MM.1S (cell line): ENCODE measurements around the gene TMSB10.
A peak's percentile ranks its signal among the peaks of the same experiment; 100 is the strongest.
"Not testable (repeated sequence)": the region's sequence is repeated elsewhere in the genome, so short reads cannot be mapped to it uniquely, and the experiment has no call there.

Experiments used
- DNase-seq: peaks from one replicate; pipeline ENCODE4 v3.0.0-alpha.2; 2015
- H2AFZ ChIP-seq: fragments of 300-600 bp; sonication (generic); 2 replicates; pipeline ENCODE4 v1.6.0; 2016; ENCODE audit warnings: antibody characterized with exemption, low read length
- H3F3A ChIP-seq: fragments of 300-600 bp; sonication (generic); 2 replicates; pipeline ENCODE4 v1.6.1; 2016; ENCODE audit warnings: mild to moderate bottlenecking, antibody characterized with exemption, low read length, moderate library complexity, mixed read lengths; ENCODE audit not compliant: insufficient read depth
- H3K27ac ChIP-seq: fragments of 300-600 bp; sonication (generic); 2 replicates; pipeline ENCODE4 v1.5.1; 2016; ENCODE audit warnings: mild to moderate bottlenecking, low read length
- H3K27me3 ChIP-seq: fragments of 300-600 bp; sonication (generic); replicated peaks from 2 replicates; pipeline ENCODE4 v1.6.0; 2016; ENCODE audit warnings: low read length; ENCODE audit not compliant: insufficient read depth
- H3K36me3 ChIP-seq: fragments of 300-600 bp; sonication (generic); replicated peaks from 2 replicates; pipeline ENCODE4 v1.6.1; 2016; ENCODE audit warnings: mild to moderate bottlenecking, low read length, mixed read lengths; ENCODE audit not compliant: insufficient read depth
- H3K4me1 ChIP-seq: fragments of 300-600 bp; sonication (generic); 2 replicates; pipeline ENCODE4 v1.6.1; 2016; ENCODE audit warnings: low read length, mixed read lengths
- H3K4me2 ChIP-seq: fragments of 300-600 bp; sonication (generic); 2 replicates; pipeline ENCODE4 v1.6.0; 2016; ENCODE audit warnings: low read depth, low read length
- H3K4me3 ChIP-seq: fragments of 300-600 bp; sonication (generic); 2 replicates; pipeline ENCODE4 v1.5.1; 2016; ENCODE audit warnings: low read length, mixed read lengths
- H3K79me2 ChIP-seq: fragments of 300-600 bp; sonication (generic); 2 replicates; pipeline ENCODE4 v1.6.1; 2016; ENCODE audit warnings: mixed run types, low read length, mixed read lengths
- H3K9ac ChIP-seq: fragments of 300-600 bp; sonication (generic); 2 replicates; pipeline ENCODE4 v1.6.1; 2016; ENCODE audit warnings: low read length, mixed read lengths
- H3K9me2 ChIP-seq: fragments of 300-600 bp; sonication (generic); replicated peaks from 2 replicates; pipeline ENCODE4 v1.6.1; 2016; ENCODE audit warnings: mild to moderate bottlenecking, low read length, mixed read lengths; ENCODE audit not compliant: insufficient read depth
- H3K9me3 ChIP-seq: fragments of 300-600 bp; sonication (generic); replicated peaks from 2 replicates; pipeline ENCODE4 v1.6.1; 2016; ENCODE audit warnings: mild to moderate bottlenecking, low read length, mixed read lengths; ENCODE audit not compliant: insufficient read depth
- H4K20me1 ChIP-seq: fragments of 300-600 bp; sonication (generic); 2 replicates; pipeline ENCODE4 v1.6.1; 2016; ENCODE audit warnings: mild to moderate bottlenecking, low read length, moderate library complexity, mixed read lengths; ENCODE audit not compliant: insufficient read depth
- EZH2 ChIP-seq: fragments of 300-600 bp; sonication (generic); optimal IDR thresholded peaks from 2 replicates; pipeline ENCODE3; 2017; ENCODE audit warnings: low read depth, mild to moderate bottlenecking, antibody characterized with exemption, low read length, mixed read lengths
- EZH2phosphoT487 ChIP-seq: fragments of 300-600 bp; sonication (generic); IDR thresholded peaks from 2 replicates; pipeline ENCODE4 v1.6.1; 2018; ENCODE audit warnings: antibody characterized with exemption, low read length
- TF ChIP-seq, protein P1 (sequence below): fragments of 300-600 bp; sonication (generic); IDR thresholded peaks from 2 replicates; pipeline ENCODE4 v1.5.1; 2016; ENCODE audit warnings: antibody characterized with exemption, low read length, mixed read lengths

TMSB10 gene

DNA sequence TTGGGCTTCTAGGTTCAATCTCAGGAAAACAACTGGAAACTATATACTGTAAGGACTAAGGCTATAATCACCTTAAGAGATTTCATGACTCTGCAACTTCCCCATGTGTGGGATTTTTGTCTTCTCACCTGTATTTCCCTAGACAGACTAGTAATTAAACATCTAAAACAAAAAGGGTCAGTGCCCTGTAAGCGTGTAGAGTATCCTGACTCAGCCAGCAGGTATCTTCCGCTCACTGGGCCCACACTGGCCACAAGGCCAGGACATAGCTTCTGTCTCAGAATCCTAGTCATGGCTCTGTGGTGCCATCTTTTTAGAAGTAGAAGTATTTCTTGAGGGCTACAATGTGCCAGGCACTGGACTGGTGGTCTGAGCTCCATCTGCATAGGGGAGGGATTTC, 36.7 kb downstream of the TMSB10 start:
- Histone ChIP-seq H3K9me3 (no peaks in the 10 kb centered on the region), H4K20me1 (no peaks in the 10 kb centered on the region), H3K9ac (no peak overlapping the region), H3K9me2 (no peaks in the 10 kb centered on the region), H3F3A (peaks cover 32% of the 10 kb centered on the region), H3K4me3 (no peak overlapping the region), H3K4me1 (peaks cover 32% of the 10 kb centered on the region), H3K36me3 (no peaks in the 10 kb centered on the region), H3K27ac (no peak overlapping the region), H3K4me2 (no peak overlapping the region), H2AFZ (no peak overlapping the region), H3K79me2 (no peaks in the 10 kb centered on the region), H3K27me3 (no peaks in the 10 kb centered on the region)
- DNase-seq, result no peak
- TF ChIP-seq, protein P1, sequence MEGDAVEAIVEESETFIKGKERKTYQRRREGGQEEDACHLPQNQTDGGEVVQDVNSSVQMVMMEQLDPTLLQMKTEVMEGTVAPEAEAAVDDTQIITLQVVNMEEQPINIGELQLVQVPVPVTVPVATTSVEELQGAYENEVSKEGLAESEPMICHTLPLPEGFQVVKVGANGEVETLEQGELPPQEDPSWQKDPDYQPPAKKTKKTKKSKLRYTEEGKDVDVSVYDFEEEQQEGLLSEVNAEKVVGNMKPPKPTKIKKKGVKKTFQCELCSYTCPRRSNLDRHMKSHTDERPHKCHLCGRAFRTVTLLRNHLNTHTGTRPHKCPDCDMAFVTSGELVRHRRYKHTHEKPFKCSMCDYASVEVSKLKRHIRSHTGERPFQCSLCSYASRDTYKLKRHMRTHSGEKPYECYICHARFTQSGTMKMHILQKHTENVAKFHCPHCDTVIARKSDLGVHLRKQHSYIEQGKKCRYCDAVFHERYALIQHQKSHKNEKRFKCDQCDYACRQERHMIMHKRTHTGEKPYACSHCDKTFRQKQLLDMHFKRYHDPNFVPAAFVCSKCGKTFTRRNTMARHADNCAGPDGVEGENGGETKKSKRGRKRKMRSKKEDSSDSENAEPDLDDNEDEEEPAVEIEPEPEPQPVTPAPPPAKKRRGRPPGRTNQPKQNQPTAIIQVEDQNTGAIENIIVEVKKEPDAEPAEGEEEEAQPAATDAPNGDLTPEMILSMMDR, result no peak
- TF ChIP-seq EZH2phosphoT487, result no peak
- no peak for TF ChIP-seq EZH2

DNA sequence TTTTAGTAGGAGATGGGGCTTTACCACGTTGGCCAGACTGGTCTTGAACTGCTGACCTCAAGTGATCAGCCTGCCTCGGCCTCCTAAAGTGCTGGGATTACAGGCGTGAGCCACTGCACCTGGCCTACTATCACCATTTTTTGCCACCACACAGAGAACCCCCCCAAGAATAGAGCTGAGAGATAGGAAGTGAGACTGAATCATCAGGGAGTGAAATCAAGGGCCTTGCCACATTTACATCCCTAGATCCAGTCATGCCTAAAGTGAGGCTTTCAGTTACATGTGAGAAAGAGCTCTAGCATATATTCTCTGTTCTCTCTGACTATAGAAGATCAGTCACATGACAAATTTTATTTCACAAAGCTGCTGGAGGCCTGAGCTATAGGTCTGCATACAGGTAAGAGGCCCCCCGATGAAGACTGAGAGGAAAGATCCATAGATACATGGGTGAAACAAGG, 37.5 kb downstream of the TMSB10 start:
- Histone ChIP-seq H3K27me3 (no peaks in the 10 kb centered on the region), H2AFZ (no peak overlapping the region), H3K9me3 (no peaks in the 10 kb centered on the region), H3K27ac (peak overlapping the region; percentile 39; the same call in 1 of the 2 replicates), H3K4me1 (peaks cover 32% of the 10 kb centered on the region), H3K4me3 (no peak overlapping the region), H3K36me3 (no peaks in the 10 kb centered on the region), H3K4me2 (no peak overlapping the region), H4K20me1 (no peaks in the 10 kb centered on the region), H3K79me2 (no peaks in the 10 kb centered on the region), H3K9me2 (no peaks in the 10 kb centered on the region), H3K9ac (no peak overlapping the region), H3F3A (peaks cover 31% of the 10 kb centered on the region)
- no peak for TF ChIP-seq EZH2phosphoT487
- TF ChIP-seq, protein P1, result no peak
- TF ChIP-seq EZH2, result no peak
- peak; percentile 22 for DNase-seq

DNA sequence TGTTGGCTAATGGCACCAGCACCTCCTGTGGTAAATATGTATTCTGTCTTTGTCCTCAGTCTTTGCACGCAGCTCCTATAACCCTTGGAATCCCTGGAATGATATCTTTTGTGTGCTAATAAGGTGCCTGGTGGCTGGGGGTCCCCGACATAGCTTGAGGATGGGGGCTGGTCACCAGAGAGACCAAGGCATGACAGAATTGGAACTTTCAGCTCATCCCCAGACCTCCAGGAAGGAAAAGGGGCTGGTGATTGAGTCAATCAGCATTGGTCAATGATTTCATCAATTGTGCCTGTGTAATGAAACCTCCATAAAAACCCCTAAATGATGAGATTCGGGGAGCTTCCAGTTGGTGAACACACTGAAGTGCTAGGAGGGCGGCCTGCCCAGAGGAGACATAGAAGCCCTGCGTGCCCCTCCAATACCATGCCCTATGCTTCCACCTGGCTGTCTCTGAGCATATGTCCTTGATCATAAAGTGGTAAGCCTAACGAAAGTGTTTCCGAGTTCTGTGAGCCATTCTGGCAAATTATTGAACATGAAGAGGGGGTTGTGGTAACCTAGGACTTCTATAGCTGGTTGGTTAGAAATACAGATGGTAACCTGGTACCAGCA, 38.9 kb downstream of the TMSB10 start:
- H3K9me2 ChIP-seq, result no peaks in the 10 kb centered on the region
- peaks cover 17% of the 10 kb centered on the region for H3F3A ChIP-seq
- no peak for DNase-seq
- no peak overlapping the region for H3K4me3 ChIP-seq
- H3K27ac ChIP-seq, result no peak overlapping the region
- H2AFZ ChIP-seq, result no peak overlapping the region
- no peaks in the 10 kb centered on the region for H3K27me3 ChIP-seq
- no peaks in the 10 kb centered on the region for H3K36me3 ChIP-seq
- no peaks in the 10 kb centered on the region for H3K79me2 ChIP-seq
- H3K4me1 ChIP-seq, result peaks cover 26% of the 10 kb centered on the region
- no peaks in the 10 kb centered on the region for H4K20me1 ChIP-seq
- H3K4me2 ChIP-seq, result no peak overlapping the region
- no peaks in the 10 kb centered on the region for H3K9me3 ChIP-seq
- no peak overlapping the region for H3K9ac ChIP-seq
- TF ChIP-seq, protein P1, result no peak
- TF ChIP-seq EZH2phosphoT487, result no peak
- no peak for TF ChIP-seq EZH2

DNA sequence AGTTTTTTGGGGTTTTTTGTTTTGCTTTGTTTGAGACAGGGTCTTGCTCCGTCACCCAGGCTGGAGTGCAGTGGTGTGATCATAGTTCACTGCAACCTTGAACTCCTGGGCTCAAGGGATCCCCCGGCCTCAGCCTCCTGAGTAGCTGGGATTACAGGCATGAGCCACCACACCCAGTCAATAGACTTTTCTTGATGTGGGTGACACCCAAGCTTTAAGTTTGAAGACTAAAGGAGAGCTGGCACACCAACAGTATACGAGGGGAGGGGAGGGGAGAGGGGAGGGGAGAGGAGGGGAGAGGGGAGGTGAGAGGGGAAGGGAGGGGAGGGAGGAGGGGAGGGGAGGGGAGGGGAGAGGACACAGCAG, 40.4 kb downstream of the TMSB10 start:
- not testable (repeated sequence) for H3K9me2 ChIP-seq, H3K27ac ChIP-seq, H3K4me3 ChIP-seq, H3K79me2 ChIP-seq, H3K4me2 ChIP-seq, H3K36me3 ChIP-seq, DNase-seq, H3K27me3 ChIP-seq, H2AFZ ChIP-seq, H4K20me1 ChIP-seq, H3K9me3 ChIP-seq, H3F3A ChIP-seq, H3K9ac ChIP-seq
- H3K4me1 ChIP-seq, result peaks cover 19% of the 10 kb centered on the region
